HG03558 (cell line): Measurements from ENCODE around the gene HEATR5A.

Source experiments
- ATAC-seq: cut with Tn5 transposase; IDR thresholded peaks from one replicate; pipeline ENCODE4 v1.9.1; 2021; ENCODE audit warnings: moderate number of reproducible peaks; ENCODE audit not compliant: unreplicated experiment; ENCODE audit errors: extremely low read depth

Gene HEATR5A

GRCh38 chr14:31428011-31428410, 7.7 kb upstream of the HEATR5A start:
- no peak for ATAC-seq

- no peak for ATAC-seq
These were observed 6.3 kb upstream of the HEATR5A start for GRCh38 chr14:31426663-31427062.

GRCh38 chr14:31425905-31426304, 5.6 kb upstream of the HEATR5A start:
- ATAC-seq: no peak

GRCh38 chr14:31421200-31421599, 850 bp upstream of the HEATR5A start:
- no peak for ATAC-seq

GRCh38 chr14:31419967-31420318, 407 bp downstream of the HEATR5A start:
- no peak for ATAC-seq

- ATAC-seq: no peak
These were observed 977 bp downstream of the HEATR5A start for GRCh38 chr14:31419179-31419966.

- ATAC-seq: no peak
These were observed 1.9 kb downstream of the HEATR5A start for GRCh38 chr14:31418440-31418839.

GRCh38 chr14:31414190-31414833, 6.0 kb downstream of the HEATR5A start:
- no peak for ATAC-seq

GRCh38 chr14:31411218-31411727, 9.1 kb downstream of the HEATR5A start:
- no peak for ATAC-seq

GRCh38 chr14:31410048-31410650, 10.2 kb downstream of the HEATR5A start:
- ATAC-seq: no peak

GRCh38 chr14:31408421-31408820, 11.9 kb downstream of the HEATR5A start:
- ATAC-seq: no peak

- no peak for ATAC-seq
These were observed 14.6 kb downstream of the HEATR5A start for GRCh38 chr14:31405599-31406232.

- ATAC-seq: no peak
These were observed 15.2 kb downstream of the HEATR5A start for GRCh38 chr14:31405106-31405505.

GRCh38 chr14:31403707-31404106, 16.6 kb downstream of the HEATR5A start:
- ATAC-seq: no peak

- ATAC-seq: no peak
These were observed 17.4 kb downstream of the HEATR5A start for GRCh38 chr14:31402764-31403439.

- ATAC-seq: no peak
These were observed 18.9 kb downstream of the HEATR5A start for GRCh38 chr14:31401369-31401932.

- ATAC-seq: no peak
These were observed 20.2 kb downstream of the HEATR5A start for GRCh38 chr14:31400031-31400638.

GRCh38 chr14:31395572-31396205, 24.7 kb downstream of the HEATR5A start:
- ATAC-seq: no peak

- no peak for ATAC-seq
These were observed 25.2 kb downstream of the HEATR5A start for GRCh38 chr14:31395119-31395518.
